ENCODE measurements around the gene CCDC40. TPM values are rescaled to one million over a fixed set of nuclear protein-coding genes. Genes with fewer than 3 reads are reported as not detected.
"Not testable (repeated sequence)": the region's sequence is repeated elsewhere in the genome, so short reads cannot be mapped to it uniquely, and the experiment has no call there.

Gene CCDC40
- total and polyA plus RNA-seq, 2 donors (not counting 1 experiment from before 2014, with no cell fraction given): 0.63 to 3.2 TPM

- Histone ChIP-seq H2AFZ (ENCODE audit: insufficient read depth, low read depth, low read length, poor library complexity, severe bottlenecking) (no peak overlapping the region), H3K9me3 (ENCODE audit: control extremely low read depth in 1 of 3, control insufficient read depth in 2 of 3, insufficient read depth in 1 of 3, low read length in 2 of 3) (no peaks in the 10 kb centered on the region), H3K36me3 (replicated peaks in 1 of 2; ENCODE audit: control extremely low read depth in 1 of 2, control insufficient read depth in 1 of 2, extremely low read depth in 1 of 2, insufficient read depth in 2 of 2, low read length in 1 of 2) (no peaks in the 10 kb centered on the region), H3K9ac (ENCODE audit: low read length) (no peak overlapping the region), H4K20me1 (ENCODE audit: control insufficient read depth, insufficient read depth, low read length, poor library complexity, severe bottlenecking) (no peaks in the 10 kb centered on the region), H3K27me3 (replicated peaks in 1 of 4; ENCODE audit: control extremely low read depth in 1 of 4, control insufficient read depth in 3 of 4, insufficient read depth in 4 of 4, low read length in 3 of 4) (no peaks in the 10 kb centered on the region), H3K4me2 (replicated peaks; ENCODE audit: low read depth, low read length, poor library complexity, severe bottlenecking) (no peak overlapping the region), H3K4me3 (ENCODE audit: control extremely low read depth in 1 of 5, extremely low read depth in 1 of 5, insufficient read depth in 1 of 5, low read depth in 2 of 5, low read length in 4 of 5) (no peak overlapping the region), H3K4me1 (ENCODE audit: control insufficient read depth in 2 of 2, insufficient read depth in 2 of 2, low read length in 2 of 2) (no peaks in the 10 kb centered on the region), H3K79me2 (ENCODE audit: control insufficient read depth, insufficient read depth, low read length) (no peaks in the 10 kb centered on the region), H3K27ac (ENCODE audit: low read length in 2 of 2) (no peak overlapping the region)
- WGBS (ENCODE audit: insufficient coverage): 77% methylated on average over 2 of the region's 4 CpGs
- no peak overlapping the region for H3K4me3 Mint-ChIP-seq
- peaks cover 2% of the 10 kb centered on the region for H3K9me3 Mint-ChIP-seq (ENCODE audit: insufficient read depth)
- POLR2A ChIA-PET: no interaction called here
- intact Hi-C loops (cut with micrococcal nuclease): no loop called here
- no peaks in the 10 kb centered on the region for H3K4me1 Mint-ChIP-seq
- DNase-seq (no peak), ATAC-seq (ENCODE audit: low read depth) (no peak)
- CTCF ChIA-PET: no interaction called here
- no peak overlapping the region for H3K27ac Mint-ChIP-seq
- TF ChIP-seq CTCF (IDR thresholded peaks at IDR 0.05) (no peak), EZH2 (IDR thresholded peaks at IDR 0.05; ENCODE audit: borderline replicate concordance, insufficient read depth, low read depth, low read length, poor library complexity, severe bottlenecking) (no peak)
- H3K27me3 Mint-ChIP-seq: peaks cover 7% of the 10 kb centered on the region
Observed at GRCh38 chr17:80045703-80046102, 9.3 kb downstream of the CCDC40 start.

- DNase-seq; H3K4me1 Mint-ChIP-seq; H3K27me3 ChIP-seq (replicated peaks in 1 of 4; ENCODE audit: control extremely low read depth in 1 of 4, control insufficient read depth in 3 of 4, insufficient read depth in 4 of 4, low read length in 3 of 4); H3K36me3 ChIP-seq (replicated peaks in 1 of 2; ENCODE audit: control extremely low read depth in 1 of 2, control insufficient read depth in 1 of 2, extremely low read depth in 1 of 2, insufficient read depth in 2 of 2, low read length in 1 of 2); H3K27ac Mint-ChIP-seq; H3K4me3 Mint-ChIP-seq; H3K9me3 Mint-ChIP-seq (ENCODE audit: insufficient read depth); H3K4me2 ChIP-seq (replicated peaks; ENCODE audit: low read depth, low read length, poor library complexity, severe bottlenecking); ATAC-seq (ENCODE audit: low read depth); intact Hi-C loops (cut with micrococcal nuclease); H3K9ac ChIP-seq (ENCODE audit: low read length); H3K4me3 ChIP-seq (ENCODE audit: control extremely low read depth in 1 of 5, extremely low read depth in 1 of 5, insufficient read depth in 1 of 5, low read depth in 2 of 5, low read length in 4 of 5); H3K9me3 ChIP-seq (ENCODE audit: control extremely low read depth in 1 of 3, control insufficient read depth in 2 of 3, insufficient read depth in 1 of 3, low read length in 2 of 3); H3K79me2 ChIP-seq (ENCODE audit: control insufficient read depth, insufficient read depth, low read length); H3K4me1 ChIP-seq (ENCODE audit: control insufficient read depth in 2 of 2, insufficient read depth in 2 of 2, low read length in 2 of 2); H2AFZ ChIP-seq (ENCODE audit: insufficient read depth, low read depth, low read length, poor library complexity, severe bottlenecking); H4K20me1 ChIP-seq (ENCODE audit: control insufficient read depth, insufficient read depth, low read length, poor library complexity, severe bottlenecking); H3K27ac ChIP-seq (ENCODE audit: low read length in 2 of 2): not testable (repeated sequence)
- POLR2A ChIA-PET: interaction anchor here (0.6 kb wide), 1 partner anchor 19 kb away, joined by 3 read pairs; no protein-coding TSS in a partner anchor
- peaks cover 11% of the 10 kb centered on the region for H3K27me3 Mint-ChIP-seq
- 100% methylated on average over 5 of the region's 10 CpGs for WGBS (ENCODE audit: insufficient coverage)
- CTCF ChIA-PET: interaction anchor here (0.6 to 1.5 kb wide), 2 partner anchors 38 to 93 kb away, joined by 3 to 4 read pairs; no protein-coding TSS in a partner anchor
Observed at GRCh38 chr17:80046709-80047108, 10.3 kb downstream of the CCDC40 start.

Measured in B cell (primary cell).